Fibroblast of lung (primary cell): ENCODE data around the gene TSC22D2.

Experiments used
- CTCF ChIP-seq, 2 donors: IDR thresholded peaks in 1 of 2; conservative IDR thresholded peaks in 1 of 2; 1 replicate in 1 of 2; 2 replicates in 1 of 2; pipeline ENCODE4 v1.5.1; 2011 to 2012; ENCODE audit warnings: low read length in 2 of 2, control low read depth in 1 of 2, inconsistent platforms in 1 of 2, low read depth in 1 of 2, mild to moderate bottlenecking in 1 of 2
- EZH2 ChIP-seq: IDR thresholded peaks from 2 replicates; pipeline ENCODE4 v1.5.1; 2012; ENCODE audit warnings: low read length, control low read depth, mild to moderate bottlenecking; ENCODE audit errors: missing control alignments

GRCh38 chr3:150414959-150415358, 6.9 kb downstream of the TSC22D2 start:
- TF ChIP-seq CTCF (conservative IDR thresholded peaks at IDR 0.05 in 1 of 2, IDR thresholded peaks at IDR 0.05 in 1 of 2; ENCODE audit: low read depth in 1 of 2, low read length in 2 of 2): no peak
- TF ChIP-seq EZH2: no peak
